Endothelial cell of umbilical vein (primary cell): ENCODE data around the gene WNT11. TPM values are rescaled to one million over a fixed set of nuclear protein-coding genes. Genes with fewer than 3 reads are reported as not detected.

Experiments used
- BruUV-seq: library from RNA; stranded (reverse); fragments of 400-500 nt; replicated peaks from 2 replicates; lab custom pipeline; 2021; lab: Mats Ljungman, UMichigan
- CTCF ChIA-PET: fragments of 300-600, 350-600 bp; sonication (Branson Sonifier 250); formaldehyde crosslinking; loops from one replicate; lab custom pipeline; 2021; ENCODE audit warnings: antibody characterized with exemption, inconsistent platforms; lab: Charles Lee
- POLR2A ChIA-PET: fragments of 300-600, 350-600 bp; sonication (Branson Sonifier 250); formaldehyde crosslinking; loops from one replicate; lab custom pipeline; 2021; ENCODE audit warnings: antibody characterized with exemption, inconsistent platforms; lab: Charles Lee
- DNase-seq: peaks from one replicate; pipeline ENCODE4 v3.0.0-alpha.2; 2011; ENCODE audit warnings: low read depth, low spot score
- FAIRE-seq: peaks from 2 replicates; lab custom pipeline; 2011; peaks lifted over from hg19 to GRCh38; lab: Jason Lieb, UNC
- H2AFZ ChIP-seq: 2 replicates; pipeline ENCODE4 v1.6.0; 2012; ENCODE audit warnings: low read depth, low read length, control low read depth, inconsistent platforms
- H3K27ac ChIP-seq: 2 replicates; pipeline ENCODE4 v1.5.1; 2011; ENCODE audit warnings: low read depth, mild to moderate bottlenecking, control low read depth, low read length, moderate library complexity; ENCODE audit not compliant: insufficient read depth
- H3K27me3 ChIP-seq, 2 experiments: 2 replicates each; pipeline versions ENCODE4 v1.6.0 to v1.6.1; 2011; ENCODE audit warnings: low read length in 2 of 2, mixed read lengths in 1 of 2; ENCODE audit not compliant: control insufficient read depth in 2 of 2, insufficient read depth in 2 of 2
- H3K36me3 ChIP-seq, 2 experiments: 2 replicates in 1 of 2; 3 replicates in 1 of 2; pipeline ENCODE4 v1.5.1; 2011; ENCODE audit warnings: low read length in 2 of 2, mild to moderate bottlenecking in 1 of 2, moderate library complexity in 1 of 2; ENCODE audit not compliant: control insufficient read depth in 2 of 2, insufficient read depth in 2 of 2; ENCODE audit errors: extremely low read depth in 1 of 2
- H3K4me1 ChIP-seq: 3 replicates; pipeline ENCODE4 v1.5.1; 2011; ENCODE audit warnings: mild to moderate bottlenecking, low read length; ENCODE audit not compliant: control insufficient read depth, insufficient read depth; ENCODE audit errors: extremely low read depth
- H3K4me2 ChIP-seq: 2 replicates; pipeline ENCODE4 v1.6.1; 2011; ENCODE audit warnings: low read length, control low read depth, mixed read lengths; ENCODE audit not compliant: insufficient read depth
- H3K4me3 ChIP-seq, 3 experiments: fragments of 200-600 bp in 1 of 3; sonication (generic), shearing (Covaris generic) in 1 of 3; replicated peaks in 1 of 3; 2 replicates each; pipeline ENCODE4 v1.5.1; 2011 to 2016; ENCODE audit warnings: control low read depth in 3 of 3, low read length in 3 of 3, mild to moderate bottlenecking in 2 of 3, inconsistent platforms in 1 of 3, low read depth in 1 of 3, moderate library complexity in 1 of 3; ENCODE audit not compliant: insufficient read depth in 1 of 3
- H3K79me2 ChIP-seq: 2 replicates; pipeline ENCODE4 v1.6.0; 2012; ENCODE audit warnings: low read length, inconsistent platforms; ENCODE audit not compliant: control insufficient read depth, insufficient read depth
- H3K9ac ChIP-seq: replicated peaks from 2 replicates; pipeline ENCODE3; 2011; ENCODE audit warnings: low read length, control low read depth; ENCODE audit not compliant: insufficient read depth; ENCODE audit errors: extremely low read depth
- H3K9me1 ChIP-seq: replicated peaks from 3 replicates; pipeline ENCODE4 v1.6.0; 2011; ENCODE audit warnings: mild to moderate bottlenecking, low read length; ENCODE audit not compliant: control insufficient read depth, insufficient read depth; ENCODE audit errors: extremely low read depth
- H3K9me3 ChIP-seq: replicated peaks from 2 replicates; pipeline ENCODE4 v1.5.1; 2012; ENCODE audit warnings: low read length, inconsistent platforms; ENCODE audit not compliant: control insufficient read depth, insufficient read depth
- H4K20me1 ChIP-seq: replicated peaks from 2 replicates; pipeline ENCODE3; 2011; ENCODE audit warnings: mild to moderate bottlenecking, low read length; ENCODE audit not compliant: control insufficient read depth, insufficient read depth; ENCODE audit errors: extremely low read depth
- EZH2 ChIP-seq: IDR thresholded peaks from 2 replicates; pipeline ENCODE4 v1.6.1; 2012; ENCODE audit warnings: borderline replicate concordance, low read depth, mild to moderate bottlenecking, moderate library complexity, low read length, inconsistent platforms; ENCODE audit not compliant: severe bottlenecking
- FOS ChIP-seq: IDR thresholded peaks from 2 replicates; pipeline ENCODE4 v1.6.1; 2011; ENCODE audit warnings: mild to moderate bottlenecking, low read length, moderate library complexity, borderline replicate concordance; ENCODE audit not compliant: insufficient read depth
- GATA2 ChIP-seq: IDR thresholded peaks from 2 replicates; pipeline ENCODE4 v1.7.0; 2011; ENCODE audit warnings: low read depth, mild to moderate bottlenecking, moderate library complexity, mixed read lengths, low read length; ENCODE audit not compliant: insufficient read length, insufficient read depth
- JUN ChIP-seq: IDR thresholded peaks from 2 replicates; pipeline ENCODE4 v1.6.1; 2011; ENCODE audit warnings: borderline replicate concordance, low read depth; ENCODE audit not compliant: insufficient read length, insufficient read depth
- MYC ChIP-seq: IDR thresholded peaks from one replicate; pipeline ENCODE4 v1.6.1; 2011; ENCODE audit warnings: mild to moderate bottlenecking, low read depth, low read length
- POLR2A ChIP-seq: IDR thresholded peaks from 2 replicates; pipeline ENCODE4 v1.6.1; 2012; ENCODE audit warnings: low read depth, mild to moderate bottlenecking, control low read depth, low read length
- POLR2AphosphoS5 ChIP-seq: IDR thresholded peaks from 2 replicates; pipeline ENCODE4 v1.6.1; 2012; ENCODE audit warnings: low read depth, mild to moderate bottlenecking, control low read depth, low read length, moderate library complexity; ENCODE audit not compliant: insufficient read depth
- dilution Hi-C: fragments of 300-500 bp; cut with MboI; formaldehyde crosslinking; loops from one replicate; pipeline ENCODE4 v1.15.0; 2019; ENCODE audit warnings: low sequenced_read_pairs; ENCODE audit not compliant: extremely low pct_ligation_motif_present
- intact Hi-C: fragments of 100-400 bp; cut with micrococcal nuclease; formaldehyde crosslinking; loops from one replicate; pipeline ENCODE4 v1.10.0; 2022
- polyA plus RNA-seq, 4 experiments: library from polyadenylated mRNA; depleted of rRNA in 3 of 4; stranded (reverse) in 3 of 4; unstranded in 1 of 4; fragments of >200 nt; gene quantifications; 2 replicates each; pipeline versions ENCODE4 v1.2.1 to v1.2.3, GENCODE V29; 2011 to 2012; ENCODE audit warnings: missing spikeins in 1 of 4
- total RNA-seq: library from RNA; stranded (reverse); gene quantifications from 2 replicates; pipeline ENCODE4 v1.2.3, GENCODE V29; 2021
- TF ChIP-seq, protein P1 (sequence below), 2 donors: IDR thresholded peaks; 1 replicate in 1 of 2; 2 replicates in 1 of 2; pipeline ENCODE4 v1.5.1; 2011; ENCODE audit warnings: low read length in 2 of 2, mild to moderate bottlenecking in 2 of 2, moderate library complexity in 2 of 2, control low read depth in 1 of 2, inconsistent platforms in 1 of 2, low read depth in 1 of 2; ENCODE audit not compliant: insufficient read depth in 1 of 2; ENCODE audit errors: extremely low read depth in 1 of 2
- TF ChIP-seq, protein P2 (sequence below): IDR thresholded peaks from 2 replicates; pipeline ENCODE4 v1.6.1; 2011; ENCODE audit not compliant: insufficient read depth, insufficient read length

The WNT11 gene
- total and polyA plus RNA-seq, 2 donors (not counting 3 experiments of a cell fraction or from before 2014, with no cell fraction given): not detected

- Histone ChIP-seq H3K4me2 (no peak overlapping the region), H3K9me3 (no peaks in the 10 kb centered on the region), H3K79me2 (no peaks in the 10 kb centered on the region), H3K36me3 (no peaks in the 10 kb centered on the region), H3K27me3 (no peaks in the 10 kb centered on the region), H3K9ac (no peak overlapping the region), H3K27ac (no peak overlapping the region), H3K4me1 (peaks cover 4% of the 10 kb centered on the region), H3K9me1 (no peaks in the 10 kb centered on the region), H4K20me1 (no peaks in the 10 kb centered on the region), H3K4me3 (no peak overlapping the region), H2AFZ (no peak overlapping the region)
- CTCF ChIA-PET: interaction anchor here (0.8 to 1.5 kb wide), 4 partner anchors 13 to 88 kb away, joined by 3 to 4 read pairs (median 4); no protein-coding TSS in a partner anchor
- dilution Hi-C loops (no loop called here), intact Hi-C loops (no loop called here)
- BruUV-seq: no TSS peak
- TF ChIP-seq, protein P1, sequence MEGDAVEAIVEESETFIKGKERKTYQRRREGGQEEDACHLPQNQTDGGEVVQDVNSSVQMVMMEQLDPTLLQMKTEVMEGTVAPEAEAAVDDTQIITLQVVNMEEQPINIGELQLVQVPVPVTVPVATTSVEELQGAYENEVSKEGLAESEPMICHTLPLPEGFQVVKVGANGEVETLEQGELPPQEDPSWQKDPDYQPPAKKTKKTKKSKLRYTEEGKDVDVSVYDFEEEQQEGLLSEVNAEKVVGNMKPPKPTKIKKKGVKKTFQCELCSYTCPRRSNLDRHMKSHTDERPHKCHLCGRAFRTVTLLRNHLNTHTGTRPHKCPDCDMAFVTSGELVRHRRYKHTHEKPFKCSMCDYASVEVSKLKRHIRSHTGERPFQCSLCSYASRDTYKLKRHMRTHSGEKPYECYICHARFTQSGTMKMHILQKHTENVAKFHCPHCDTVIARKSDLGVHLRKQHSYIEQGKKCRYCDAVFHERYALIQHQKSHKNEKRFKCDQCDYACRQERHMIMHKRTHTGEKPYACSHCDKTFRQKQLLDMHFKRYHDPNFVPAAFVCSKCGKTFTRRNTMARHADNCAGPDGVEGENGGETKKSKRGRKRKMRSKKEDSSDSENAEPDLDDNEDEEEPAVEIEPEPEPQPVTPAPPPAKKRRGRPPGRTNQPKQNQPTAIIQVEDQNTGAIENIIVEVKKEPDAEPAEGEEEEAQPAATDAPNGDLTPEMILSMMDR (IDR thresholded peaks at IDR 0.05; ENCODE audit: extremely low read depth in 1 of 2, insufficient read depth in 1 of 2, low read depth in 1 of 2, low read length in 2 of 2): no peak
- TF ChIP-seq FOS (no peak), POLR2A (no peak), GATA2 (no peak), POLR2AphosphoS5 (no peak), EZH2 (no peak), MYC (no peak), JUN (no peak)
- TF ChIP-seq, protein P2, sequence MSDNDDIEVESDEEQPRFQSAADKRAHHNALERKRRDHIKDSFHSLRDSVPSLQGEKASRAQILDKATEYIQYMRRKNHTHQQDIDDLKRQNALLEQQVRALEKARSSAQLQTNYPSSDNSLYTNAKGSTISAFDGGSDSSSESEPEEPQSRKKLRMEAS: no peak
- FAIRE-seq (no peak), DNase-seq (no peak)
- POLR2A ChIA-PET: no interaction called here
Measured at GRCh38 chr11:76231121-76231738, 24.9 kb upstream of the WNT11 start.
